HG03159 (cell line): ENCODE results near the gene CMTM6.
A peak's percentile ranks its signal among the peaks of the same experiment; 100 is the strongest.
"Not testable (repeated sequence)": the region's sequence is repeated elsewhere in the genome, so short reads cannot be mapped to it uniquely, and the experiment has no call there.

ENCODE experiments used
- ATAC-seq: cut with Tn5 transposase; IDR thresholded peaks from one replicate; pipeline ENCODE4 v1.9.1; 2021; ENCODE audit warnings: mild to moderate bottlenecking, moderate library complexity; ENCODE audit not compliant: unreplicated experiment

The CMTM6 gene

GRCh38 chr3:32467333-32468070, 35.1 kb downstream of the CMTM6 start:
- peak; percentile 74 for ATAC-seq

- not testable (repeated sequence) for ATAC-seq
Measured at GRCh38 chr3:32466808-32467207, 35.8 kb downstream of the CMTM6 start.

DNA sequence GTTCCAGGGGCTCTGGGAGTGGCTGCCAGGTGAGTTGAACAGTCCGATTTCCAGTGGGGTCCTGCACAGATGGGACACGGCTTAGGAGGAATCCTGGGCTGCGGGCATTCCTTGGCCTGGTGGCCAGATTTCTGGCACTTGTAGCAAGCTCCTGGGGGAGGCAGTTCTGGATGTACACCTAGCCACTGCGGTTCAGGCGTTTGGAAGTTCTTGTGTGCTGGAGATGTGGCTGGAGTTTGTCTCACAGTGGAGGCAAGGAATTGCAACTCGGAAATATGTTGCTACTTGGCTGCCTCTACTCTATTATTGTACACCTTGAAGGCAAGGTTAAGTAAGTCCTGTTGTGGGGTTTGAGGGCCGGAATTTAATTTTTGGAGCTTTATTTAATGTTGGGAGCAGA, 37.9 kb downstream of the CMTM6 start:
- ATAC-seq = not testable (repeated sequence)

DNA sequence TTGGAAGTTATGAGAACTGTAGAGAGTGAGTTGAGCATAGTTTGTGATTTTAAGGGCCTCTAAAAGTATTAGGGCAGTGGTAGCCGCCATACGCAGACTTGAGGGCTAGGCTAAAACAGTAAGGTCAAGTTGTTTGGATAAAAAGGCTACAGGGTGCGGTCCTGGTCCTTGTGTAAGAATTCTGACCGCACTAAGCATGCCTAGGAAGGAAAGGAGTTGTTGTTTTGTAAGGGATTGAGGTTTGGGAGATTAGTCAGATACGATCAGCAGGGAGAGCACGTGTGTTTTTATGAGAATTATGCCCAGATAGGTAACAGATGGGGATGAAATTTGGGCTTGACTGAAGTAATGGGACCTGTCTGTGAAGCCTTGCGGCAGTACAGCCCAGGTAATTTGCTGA, 39.2 kb downstream of the CMTM6 start:
- ATAC-seq = not testable (repeated sequence)

DNA sequence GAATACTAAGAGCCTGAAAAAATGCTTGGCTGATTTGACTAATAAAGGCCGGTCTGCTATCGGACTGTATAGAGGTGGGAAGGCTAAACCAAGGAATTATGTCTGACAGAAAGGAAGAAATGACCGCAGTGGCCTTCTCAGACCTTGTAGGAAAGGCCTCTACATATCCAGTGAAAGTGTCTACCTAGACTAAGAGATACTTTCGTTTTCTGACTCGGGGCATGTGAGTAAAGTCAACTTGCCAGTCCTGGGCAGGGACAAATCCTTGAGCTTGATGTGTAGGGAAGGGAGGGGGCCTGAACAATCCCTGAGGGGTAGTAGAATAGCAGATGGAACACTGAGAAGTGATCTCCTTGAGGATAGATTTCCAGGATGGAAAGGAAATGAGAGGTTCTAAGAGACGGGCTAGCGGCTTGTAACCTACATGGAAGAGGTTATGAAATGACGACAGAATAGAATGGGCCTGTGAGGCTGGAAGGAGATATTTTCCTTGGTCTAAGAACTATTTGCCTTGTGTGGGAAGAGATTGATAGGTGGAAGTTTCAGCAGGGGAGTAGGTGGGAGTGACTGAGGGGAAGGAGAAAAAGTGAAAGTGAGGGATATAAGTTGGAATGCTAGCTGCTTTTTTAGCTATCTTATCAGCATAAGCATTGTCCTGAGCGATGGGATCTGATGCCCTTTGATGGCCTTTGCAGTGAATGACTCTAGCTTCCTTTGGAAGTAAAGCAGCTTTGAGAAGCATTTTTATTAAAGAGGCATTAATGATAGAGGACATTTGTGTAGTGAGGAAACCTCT, 40.3 kb downstream of the CMTM6 start:
- ATAC-seq = not testable (repeated sequence)

GRCh38 chr3:32460817-32461496, 41.7 kb downstream of the CMTM6 start:
- ATAC-seq = not testable (repeated sequence)

- ATAC-seq = peak; percentile 95
Measured at GRCh38 chr3:32460031-32460749, 42.5 kb downstream of the CMTM6 start.

GRCh38 chr3:32459450-32459849, 43.2 kb downstream of the CMTM6 start:
- ATAC-seq = no peak

DNA sequence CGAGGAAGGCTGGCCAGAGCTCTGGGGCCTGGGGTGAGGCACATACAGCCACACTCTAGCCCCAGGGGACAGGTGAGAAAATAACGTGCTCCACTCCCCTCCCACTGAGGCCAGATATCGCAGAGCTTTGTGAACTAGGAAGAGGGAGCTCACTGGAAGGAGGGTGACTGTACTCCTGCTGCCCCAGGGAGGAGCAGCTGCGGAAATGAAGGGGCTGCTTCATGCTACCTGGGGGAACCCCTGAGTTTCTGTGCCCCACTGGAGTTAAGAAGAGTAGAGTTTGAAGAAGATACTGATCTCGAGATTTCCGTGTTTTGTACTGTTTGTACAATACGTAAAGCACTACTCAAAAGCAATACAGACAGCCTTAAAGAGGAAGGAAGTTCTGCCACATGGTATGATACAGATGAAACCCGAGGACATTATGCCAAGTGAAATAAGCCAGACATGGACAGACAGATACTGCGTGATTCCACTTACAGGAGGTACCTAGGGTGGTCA, 44.6 kb downstream of the CMTM6 start:
- ATAC-seq = no peak

DNA sequence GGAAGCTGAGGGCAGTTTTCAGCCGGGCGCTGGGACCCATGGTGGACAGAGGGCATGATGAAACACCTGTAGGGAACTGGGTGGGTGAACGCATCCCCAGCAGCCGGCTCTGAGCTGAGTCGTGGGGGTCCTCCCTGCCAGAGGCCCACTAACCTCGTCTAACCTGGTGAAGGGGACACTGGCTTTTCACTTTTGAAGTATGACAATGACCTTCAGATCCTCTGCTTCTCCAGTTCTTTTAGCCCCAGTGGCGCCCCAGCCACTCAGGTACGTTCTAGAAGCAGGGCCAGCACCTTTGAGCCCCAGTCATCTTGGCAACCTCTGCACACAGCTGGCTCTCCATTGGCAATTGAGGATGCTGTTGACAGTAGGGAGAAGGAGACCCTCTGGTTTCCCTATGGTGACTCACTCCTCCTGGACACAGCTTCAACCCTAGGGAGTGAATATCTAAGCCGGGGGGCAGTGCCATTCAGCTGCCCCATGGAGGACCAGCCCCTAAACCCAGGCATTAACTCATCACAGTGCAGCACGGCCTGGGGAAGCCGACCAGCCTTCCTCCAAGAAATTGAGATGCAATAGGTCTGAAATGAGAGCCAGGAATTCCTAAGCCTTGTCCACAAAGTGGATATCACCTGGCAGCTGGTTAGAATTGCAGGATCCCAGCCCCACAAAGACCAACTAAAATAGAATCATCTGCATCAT, 46.1 kb downstream of the CMTM6 start:
- no peak for ATAC-seq

DNA sequence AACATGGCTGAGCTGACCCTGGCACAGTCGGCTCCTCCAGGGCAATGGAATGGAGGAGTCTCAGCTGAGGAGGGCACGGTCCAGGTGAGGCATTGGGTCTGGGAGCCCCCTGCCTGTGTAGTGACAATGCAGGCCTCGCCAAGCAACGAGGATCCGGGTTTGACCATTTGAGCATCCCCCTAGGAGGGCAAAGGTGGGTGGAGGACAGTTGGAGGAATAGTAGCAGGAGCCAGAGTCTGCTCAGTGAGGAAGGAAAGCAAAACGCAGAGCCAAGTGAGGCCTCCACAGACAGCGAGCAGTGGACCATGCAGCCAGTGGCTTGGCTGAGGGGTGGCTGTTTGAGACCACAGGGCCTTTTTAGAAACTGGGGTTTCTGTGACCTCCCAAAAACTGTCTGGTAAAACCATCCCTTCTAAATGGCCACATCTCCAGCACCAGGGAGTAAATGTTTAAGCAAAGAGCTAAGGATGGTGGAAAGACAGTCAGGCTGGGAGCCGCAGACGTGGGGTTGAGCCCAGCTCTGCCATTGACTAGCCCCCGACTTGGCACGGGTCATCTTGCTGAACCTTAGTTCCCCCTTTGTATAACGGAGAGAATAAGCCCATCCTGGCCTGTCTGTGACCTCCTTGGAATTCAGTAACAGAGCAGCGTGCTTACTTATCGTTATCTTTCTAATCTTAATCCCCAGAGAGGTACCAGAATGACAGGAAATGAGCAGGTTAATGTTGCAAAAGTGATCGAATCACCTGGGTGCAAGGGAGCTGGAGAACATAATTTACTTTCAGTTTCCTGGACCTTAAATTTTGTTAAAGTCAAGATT, 46.8 kb downstream of the CMTM6 start:
- ATAC-seq = no peak

- no peak for ATAC-seq
Measured at GRCh38 chr3:32454731-32455608, 47.7 kb downstream of the CMTM6 start.

DNA sequence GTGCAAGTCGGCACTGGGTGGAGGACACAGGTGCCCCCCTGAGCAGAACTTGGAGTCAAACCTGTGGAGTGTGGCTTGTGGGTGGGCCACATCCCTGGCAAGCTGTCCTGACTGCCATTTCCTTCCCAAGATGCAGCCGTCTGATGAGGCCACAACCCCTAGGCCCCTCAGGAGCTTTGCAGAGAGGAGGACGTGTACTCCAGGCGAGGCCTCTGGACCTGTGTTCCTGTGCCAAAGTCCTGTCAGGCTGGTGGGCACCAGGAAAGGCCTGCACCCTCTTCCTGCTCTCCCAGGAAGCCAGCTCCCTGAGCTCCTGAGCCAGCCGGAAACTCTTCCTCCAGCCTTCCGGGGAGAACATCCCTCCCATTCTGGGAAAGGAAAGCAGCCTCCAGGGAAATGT, 48.5 kb downstream of the CMTM6 start:
- no peak for ATAC-seq

- ATAC-seq = no peak
Measured at GRCh38 chr3:32453346-32453745, 49.3 kb downstream of the CMTM6 start.

GRCh38 chr3:32452009-32452408, 50.6 kb downstream of the CMTM6 start:
- no peak for ATAC-seq

- no peak for ATAC-seq
Measured at GRCh38 chr3:32450992-32451659, 51.5 kb downstream of the CMTM6 start.

DNA sequence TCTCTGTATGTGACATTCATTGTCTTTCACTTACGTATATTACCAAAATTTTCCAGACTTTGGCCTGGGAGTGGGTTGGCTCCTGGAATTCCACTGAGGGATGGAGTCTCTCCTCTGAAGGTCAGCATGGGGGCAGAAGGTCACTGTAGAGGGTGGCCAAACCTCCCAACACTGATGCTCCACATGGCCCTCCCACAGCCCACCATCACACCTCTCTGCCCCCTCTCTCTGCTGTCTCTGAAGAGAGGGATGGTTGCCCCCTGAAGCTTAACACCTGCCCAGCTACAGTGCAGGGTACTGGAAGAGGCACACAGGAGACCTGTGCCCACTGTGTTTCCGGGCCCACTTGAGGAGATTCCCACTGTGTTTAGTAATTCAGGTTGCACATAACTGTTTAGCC, 52.2 kb downstream of the CMTM6 start:
- ATAC-seq = no peak

- no peak for ATAC-seq
Measured at GRCh38 chr3:32449691-32450090, 53.0 kb downstream of the CMTM6 start.
